ENCODE results near the gene KCTD18.

Gene KCTD18

GRCh38 chr2:200523158-200523557, 13.3 kb upstream of the KCTD18 start:
- no peak overlapping the region for H3K4me3 ChIP-seq (replicated peaks; ENCODE audit: insufficient read depth, low read length)
- H3K27ac ChIP-seq (replicated peaks), result no peak overlapping the region
- TF ChIP-seq SPI1 (IDR thresholded peaks at IDR 0.05; ENCODE audit: borderline replicate concordance, low read depth) (no peak), POLR2AphosphoS5 (IDR thresholded peaks at IDR 0.05; ENCODE audit: low read depth) (no peak), CTCF (IDR thresholded peaks at IDR 0.05; ENCODE audit: insufficient read depth, low read length) (no peak), GABPA (IDR thresholded peaks at IDR 0.05; ENCODE audit: low read depth) (no peak), REST (IDR thresholded peaks at IDR 0.05; ENCODE audit: insufficient replicate concordance, low read depth) (no peak)
- H3K27me3 ChIP-seq (ENCODE audit: insufficient read depth, poor library complexity, severe bottlenecking), result no peaks in the 10 kb centered on the region
- DNase-seq (ENCODE audit: low read depth in 1 of 2, low spot score in 1 of 2), result no peak

- Histone ChIP-seq H3K27me3 (ENCODE audit: insufficient read depth, poor library complexity, severe bottlenecking) (no peaks in the 10 kb centered on the region), H3K27ac (replicated peaks) (no peak overlapping the region), H3K4me3 (replicated peaks; ENCODE audit: insufficient read depth, low read length) (no peak overlapping the region)
- TF ChIP-seq GABPA (IDR thresholded peaks at IDR 0.05; ENCODE audit: low read depth) (no peak), SPI1 (IDR thresholded peaks at IDR 0.05; ENCODE audit: borderline replicate concordance, low read depth) (no peak), CTCF (IDR thresholded peaks at IDR 0.05; ENCODE audit: insufficient read depth, low read length) (no peak), POLR2AphosphoS5 (IDR thresholded peaks at IDR 0.05; ENCODE audit: low read depth) (no peak), REST (IDR thresholded peaks at IDR 0.05; ENCODE audit: insufficient replicate concordance, low read depth) (no peak)
- DNase-seq (ENCODE audit: low read depth in 1 of 2, low spot score in 1 of 2), result no peak
These were observed 5.3 kb upstream of the KCTD18 start for GRCh38 chr2:200515155-200515554.

- Histone ChIP-seq H3K4me3 (replicated peaks; ENCODE audit: insufficient read depth, low read length) (peak overlapping the region; percentile 69), H3K27ac (replicated peaks) (peak overlapping the region; percentile 77), H3K27me3 (ENCODE audit: insufficient read depth, poor library complexity, severe bottlenecking) (no peaks in the 10 kb centered on the region)
- TF ChIP-seq GABPA (IDR thresholded peaks at IDR 0.05; ENCODE audit: low read depth) (no peak), SPI1 (IDR thresholded peaks at IDR 0.05; ENCODE audit: borderline replicate concordance, low read depth) (no peak), CTCF (IDR thresholded peaks at IDR 0.05; ENCODE audit: insufficient read depth, low read length) (no peak), REST (IDR thresholded peaks at IDR 0.05; ENCODE audit: insufficient replicate concordance, low read depth) (no peak), POLR2AphosphoS5 (IDR thresholded peaks at IDR 0.05; ENCODE audit: low read depth) (no peak)
- no peak for DNase-seq (ENCODE audit: low read depth in 1 of 2, low spot score in 1 of 2)
These were observed 645 bp downstream of the KCTD18 start for GRCh38 chr2:200509235-200509611.

All from HL-60 (cell line).